GM21360 (cell line): Measurements from ENCODE around the gene MED31.
"Not testable (repeated sequence)": the region's sequence is repeated elsewhere in the genome, so short reads cannot be mapped to it uniquely, and the experiment has no call there.

ENCODE experiments used
- ATAC-seq: cut with Tn5 transposase; IDR thresholded peaks from one replicate; pipeline ENCODE4 v1.9.1; 2021; ENCODE audit warnings: mild to moderate bottlenecking, moderate library complexity; ENCODE audit not compliant: unreplicated experiment

The MED31 gene

GRCh38 chr17:6632530-6632929, 18.9 kb downstream of the MED31 start:
- ATAC-seq: no peak

GRCh38 chr17:6630390-6630789, 21.0 kb downstream of the MED31 start:
- ATAC-seq: no peak

DNA sequence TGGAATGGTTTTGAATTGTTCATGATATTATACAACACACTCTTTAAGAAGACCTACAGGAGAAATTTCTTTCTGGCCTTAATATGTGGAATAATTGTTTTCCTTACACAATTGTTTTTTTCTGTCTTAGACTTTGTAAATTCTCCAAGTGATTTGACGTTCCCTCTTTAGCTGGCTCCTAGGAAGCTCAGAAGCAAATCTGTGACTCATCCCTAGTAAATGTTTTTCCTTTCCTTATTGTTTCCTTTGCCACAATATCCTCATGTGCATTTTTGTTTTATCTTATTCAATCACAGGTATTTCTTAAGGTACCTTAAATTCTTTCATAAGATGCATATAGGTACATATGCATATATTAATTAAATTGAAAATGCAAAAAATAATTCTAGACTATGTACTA, 24.4 kb downstream of the MED31 start:
- ATAC-seq: no peak

DNA sequence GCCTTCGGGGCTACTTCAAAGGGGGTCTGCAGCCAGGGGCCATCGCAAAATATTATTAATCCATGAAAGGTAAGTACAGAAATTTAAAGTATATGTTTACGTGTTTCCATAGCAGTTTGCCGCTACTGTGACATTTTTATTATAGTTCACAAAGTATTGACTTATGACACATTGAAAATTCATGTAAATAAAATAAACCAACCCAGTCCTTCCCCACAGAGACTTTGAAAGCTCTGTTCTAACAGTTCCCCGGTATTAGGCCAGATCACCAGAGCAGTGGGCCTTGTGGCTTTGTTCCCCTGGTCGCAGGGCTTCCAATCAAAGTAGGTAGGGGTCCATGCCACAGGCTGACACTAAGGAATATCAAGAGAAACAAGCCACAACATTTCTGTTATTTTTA, 24.8 kb downstream of the MED31 start:
- no peak for ATAC-seq

DNA sequence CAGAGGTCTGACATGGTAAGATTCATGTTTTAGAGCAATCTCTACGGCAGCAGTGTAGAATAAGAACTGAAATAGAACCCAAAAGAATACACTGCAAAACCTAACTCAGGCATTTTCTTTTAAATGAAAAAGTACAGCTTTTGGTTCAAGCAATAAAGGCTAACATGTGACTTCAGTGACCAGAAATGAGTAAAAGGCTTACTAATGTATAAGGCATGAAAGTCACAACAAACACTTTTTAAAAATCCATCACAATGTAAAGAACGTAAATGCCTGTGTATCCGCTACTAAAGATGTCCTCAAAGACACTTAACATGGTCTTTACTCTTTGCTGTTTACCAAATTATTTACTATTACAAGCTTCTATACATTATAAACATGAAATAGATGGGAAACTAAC, 27.5 kb downstream of the MED31 start:
- no peak for ATAC-seq

- ATAC-seq: no peak
These were observed 40.2 kb downstream of the MED31 start for GRCh38 chr17:6611231-6611630.

DNA sequence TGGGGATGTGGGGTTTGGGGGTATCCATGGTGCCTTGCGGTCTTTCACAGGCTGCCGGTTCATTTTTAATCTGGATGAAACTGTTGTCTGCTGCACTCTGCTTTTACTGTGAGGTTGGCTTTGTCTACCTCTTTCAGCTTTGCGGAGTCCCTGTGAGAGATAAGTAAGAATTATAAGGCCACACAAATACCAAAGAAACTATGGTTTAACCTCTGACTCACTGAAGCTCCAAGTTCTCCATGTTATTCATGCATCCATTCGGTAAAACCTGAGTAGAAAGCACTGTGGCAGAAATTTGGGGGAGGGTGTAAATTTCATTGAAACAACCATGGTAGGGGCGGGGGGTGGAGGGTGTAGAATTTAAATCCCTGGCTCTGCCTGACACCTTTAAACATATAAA, 41.4 kb downstream of the MED31 start:
- ATAC-seq: no peak

GRCh38 chr17:6608321-6608720, 43.1 kb downstream of the MED31 start:
- no peak for ATAC-seq

DNA sequence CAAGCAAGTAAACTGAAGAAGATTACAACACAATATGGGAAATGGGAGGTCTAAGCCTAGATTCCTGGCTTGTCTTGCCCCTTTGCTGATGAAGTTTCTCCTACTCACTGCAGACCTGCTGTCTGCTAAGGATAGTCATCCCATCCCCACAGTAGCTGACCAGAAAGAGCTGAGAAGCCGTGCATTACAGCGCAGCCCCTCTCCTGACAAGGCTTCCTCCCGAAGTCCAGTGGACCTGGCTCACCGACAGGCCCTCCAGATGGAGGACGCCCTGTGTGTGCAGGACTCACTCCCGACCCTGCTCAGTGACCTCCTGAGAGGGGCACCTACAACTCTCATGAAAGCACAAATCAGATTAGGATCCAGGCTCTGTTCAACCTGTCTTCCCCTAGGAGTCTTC, 46.3 kb downstream of the MED31 start:
- ATAC-seq: no peak

GRCh38 chr17:6603744-6604325, 47.6 kb downstream of the MED31 start:
- no peak for ATAC-seq

DNA sequence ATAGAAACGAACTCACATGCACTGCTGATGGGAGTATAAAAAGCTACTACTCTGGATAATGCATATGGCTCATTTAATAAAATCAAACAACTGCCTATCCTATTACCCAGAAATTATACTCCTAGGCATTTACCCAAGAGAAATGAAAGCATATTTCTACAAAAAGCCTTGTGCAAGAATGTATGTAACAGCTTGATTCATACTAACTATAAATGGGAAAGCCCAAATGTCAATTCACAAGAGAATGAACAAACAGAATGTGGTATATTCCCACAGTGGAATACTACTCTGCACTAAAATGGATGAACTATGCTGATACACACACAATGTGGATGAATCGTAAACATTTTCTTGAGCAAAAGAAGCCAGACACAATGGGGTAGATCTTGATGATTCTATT, 49.3 kb downstream of the MED31 start:
- ATAC-seq: no peak

DNA sequence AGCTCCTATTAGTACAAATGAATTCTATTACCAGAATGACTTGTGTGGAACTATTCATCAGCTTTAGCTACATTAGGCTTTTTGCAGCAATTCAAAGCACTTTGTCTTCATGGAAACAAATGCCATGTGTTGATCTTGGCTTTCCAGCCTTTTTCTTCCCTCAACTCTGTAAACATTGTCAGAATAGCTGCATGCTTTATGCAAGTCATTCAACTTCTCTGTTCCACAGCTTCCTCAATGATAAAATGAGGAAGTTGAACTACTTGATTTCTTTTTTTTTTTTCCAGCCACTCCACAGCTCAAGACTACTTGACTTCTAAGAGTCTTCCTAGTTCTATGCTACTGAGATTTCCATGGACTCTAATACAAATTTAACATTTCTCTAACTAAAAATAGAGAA, 52.0 kb downstream of the MED31 start:
- ATAC-seq: no peak

DNA sequence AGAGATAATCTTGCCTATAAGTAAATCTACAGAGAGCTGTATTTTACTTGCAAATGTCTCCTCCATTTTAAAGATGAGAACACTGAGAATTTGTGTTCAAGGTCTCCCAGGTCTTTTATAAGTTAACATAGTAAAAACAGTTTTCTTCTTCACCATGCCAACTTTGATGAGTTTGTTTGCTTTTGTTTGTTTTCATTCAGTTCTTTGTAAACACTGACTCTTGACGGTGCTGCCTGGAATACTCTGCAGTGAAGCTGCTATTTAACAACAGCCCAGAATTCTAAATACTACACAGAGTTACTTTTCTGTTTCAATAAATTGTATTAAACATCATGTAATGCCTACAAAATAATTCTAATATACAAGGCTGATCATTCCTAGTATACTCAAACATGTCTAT, 53.7 kb downstream of the MED31 start:
- no peak for ATAC-seq

DNA sequence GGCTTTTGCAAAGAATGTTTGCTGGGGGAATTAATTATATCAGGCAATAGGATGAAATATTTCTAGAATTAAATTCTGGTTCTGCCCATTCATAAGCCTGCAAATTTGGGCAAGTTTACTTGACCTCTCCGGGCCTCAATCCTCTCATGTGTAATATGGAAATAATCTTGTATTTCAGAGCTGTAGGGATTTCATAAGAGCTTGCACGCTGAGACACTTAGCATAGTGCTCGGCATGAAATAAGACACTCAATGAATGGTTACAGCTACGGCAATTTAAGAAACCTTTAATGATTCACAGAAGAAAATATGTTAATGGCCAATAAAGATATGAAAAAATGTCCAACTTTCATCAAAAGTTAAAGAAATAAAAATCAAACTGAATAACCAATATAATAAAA, 54.5 kb downstream of the MED31 start:
- ATAC-seq: no peak

DNA sequence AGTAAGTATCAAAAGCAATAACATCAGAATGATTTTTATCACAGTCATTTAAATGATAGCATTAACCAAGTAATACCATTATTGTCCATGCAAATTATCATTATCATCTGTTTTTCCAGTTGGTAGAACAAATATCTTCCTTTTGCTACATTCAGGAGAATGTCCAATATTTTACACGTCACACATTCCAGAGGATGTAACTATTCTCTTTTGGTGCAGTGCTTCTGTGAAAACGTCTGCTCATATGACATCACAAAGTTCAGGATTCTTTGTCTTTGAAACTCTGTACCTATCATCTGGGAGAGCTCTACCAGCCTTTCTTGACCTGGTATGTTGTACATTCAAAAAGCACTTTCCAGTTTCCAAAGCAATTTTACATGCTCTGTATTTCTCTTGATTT, 54.9 kb downstream of the MED31 start:
- ATAC-seq: no peak

- ATAC-seq: no peak
These were observed 55.3 kb downstream of the MED31 start for GRCh38 chr17:6596081-6596480.

- not testable (repeated sequence) for ATAC-seq
These were observed 58.0 kb downstream of the MED31 start for GRCh38 chr17:6593371-6593770.
